G401 (cell line): ENCODE measurements around the gene VOPP1. TPM values are rescaled to one million over a fixed set of nuclear protein-coding genes. Genes with fewer than 3 reads are reported as not detected.
"Not testable (repeated sequence)": the region's sequence is repeated elsewhere in the genome, so short reads cannot be mapped to it uniquely, and the experiment has no call there.

Experiments
- DNase-seq: peaks from one replicate; pipeline ENCODE4 v3.0.0-alpha.2; 2015; ENCODE audit warnings: low spot score
- in situ Hi-C: cut with HindIII; loops from 2 replicates; pipeline ENCODE4 v1.10.0; 2016; ENCODE audit warnings: low sequenced_read_pairs, mixed read lengths
- total RNA-seq: library from RNA; depleted of rRNA; stranded (reverse); fragments of >200 nt; shearing (Covaris generic); gene quantifications from 2 replicates; pipeline ENCODE4 v1.2.3, GENCODE V29; 2014

The VOPP1 gene
- total RNA-seq, 1 experiment from 2014 or later = 38.2 TPM

- no peak for DNase-seq
- in situ Hi-C loops = no loop called here
Measured at GRCh38 chr7:55477781-55478374, 94.4 kb downstream of the VOPP1 start.

GRCh38 chr7:55476852-55477780 is 95.2 kb downstream of the VOPP1 start:
- no peak for DNase-seq
- in situ Hi-C loops = no loop called here

- in situ Hi-C loops = no loop called here
Measured at GRCh38 chr7:55475855-55476803, 96.2 kb downstream of the VOPP1 start.

GRCh38 chr7:55474944-55475854 is 97.1 kb downstream of the VOPP1 start:
- no peak for DNase-seq
- in situ Hi-C loops = no loop called here

More at GRCh38 chr7:55475855-55476803, 96.2 kb downstream of the VOPP1 start:
- DNase-seq = peak; percentile 42

GRCh38 chr7:55473932-55474331 is 98.4 kb downstream of the VOPP1 start:
- DNase-seq = no peak
- in situ Hi-C loops = no loop called here

- no peak for DNase-seq
- in situ Hi-C loops = no loop called here
Measured at GRCh38 chr7:55472928-55473725, 99.2 kb downstream of the VOPP1 start.

GRCh38 chr7:55472406-55472805 is 99.9 kb downstream of the VOPP1 start:
- DNase-seq, in situ Hi-C loops: not testable (repeated sequence)

GRCh38 chr7:55471594-55471993 is 100.7 kb downstream of the VOPP1 start:
- in situ Hi-C loops, DNase-seq: not testable (repeated sequence)

GRCh38 chr7:55470261-55470660 is 102.0 kb downstream of the VOPP1 start:
- no peak for DNase-seq
- in situ Hi-C loops = no loop called here

GRCh38 chr7:55469721-55470120 is 102.6 kb downstream of the VOPP1 start:
- DNase-seq = no peak
- in situ Hi-C loops = no loop called here

GRCh38 chr7:55469271-55469681 is 103.0 kb downstream of the VOPP1 start:
- in situ Hi-C loops = no loop called here
- DNase-seq = no peak

GRCh38 chr7:55468495-55468894 is 103.8 kb downstream of the VOPP1 start:
- no peak for DNase-seq
- in situ Hi-C loops = no loop called here

GRCh38 chr7:55467047-55467593 is 105.2 kb downstream of the VOPP1 start:
- in situ Hi-C loops = no loop called here
- no peak for DNase-seq

- in situ Hi-C loops = no loop called here
- DNase-seq = no peak
Measured at GRCh38 chr7:55465691-55466090, 106.6 kb downstream of the VOPP1 start.

- in situ Hi-C loops = no loop called here
- DNase-seq = no peak
Measured at GRCh38 chr7:55464422-55464821, 107.9 kb downstream of the VOPP1 start.

GRCh38 chr7:55463686-55464262 is 108.5 kb downstream of the VOPP1 start:
- no peak for DNase-seq
- in situ Hi-C loops = no loop called here

GRCh38 chr7:55458351-55458750 is 114.0 kb downstream of the VOPP1 start:
- in situ Hi-C loops = no loop called here

More at GRCh38 chr7:55458351-55458750, 114.0 kb downstream of the VOPP1 start:
- no peak for DNase-seq
